ENCODE measurements around the gene MISP3.

- TF ChIP-seq POLR2A (IDR thresholded peaks at IDR 0.05) (no peak), CTCF (IDR thresholded peaks at IDR 0.05) (no peak)
Observed at GRCh38 chr19:14033946-14034345, 38.6 kb upstream of the MISP3 start.

Data from body of pancreas (tissue), 4 donors.